CD4-positive, alpha-beta T cell treated with Interleukin-12 subunit alpha and Interleukin-12 subunit beta, for 1 hour (primary cell): ENCODE measurements around the gene FOXD2.
A peak's percentile ranks its signal among the peaks of the same experiment; 100 is the strongest.

ENCODE experiments used
- DNase-seq: peaks from one replicate; pipeline ENCODE4 v3.0.0-alpha.2; 2020

Gene FOXD2

DNA sequence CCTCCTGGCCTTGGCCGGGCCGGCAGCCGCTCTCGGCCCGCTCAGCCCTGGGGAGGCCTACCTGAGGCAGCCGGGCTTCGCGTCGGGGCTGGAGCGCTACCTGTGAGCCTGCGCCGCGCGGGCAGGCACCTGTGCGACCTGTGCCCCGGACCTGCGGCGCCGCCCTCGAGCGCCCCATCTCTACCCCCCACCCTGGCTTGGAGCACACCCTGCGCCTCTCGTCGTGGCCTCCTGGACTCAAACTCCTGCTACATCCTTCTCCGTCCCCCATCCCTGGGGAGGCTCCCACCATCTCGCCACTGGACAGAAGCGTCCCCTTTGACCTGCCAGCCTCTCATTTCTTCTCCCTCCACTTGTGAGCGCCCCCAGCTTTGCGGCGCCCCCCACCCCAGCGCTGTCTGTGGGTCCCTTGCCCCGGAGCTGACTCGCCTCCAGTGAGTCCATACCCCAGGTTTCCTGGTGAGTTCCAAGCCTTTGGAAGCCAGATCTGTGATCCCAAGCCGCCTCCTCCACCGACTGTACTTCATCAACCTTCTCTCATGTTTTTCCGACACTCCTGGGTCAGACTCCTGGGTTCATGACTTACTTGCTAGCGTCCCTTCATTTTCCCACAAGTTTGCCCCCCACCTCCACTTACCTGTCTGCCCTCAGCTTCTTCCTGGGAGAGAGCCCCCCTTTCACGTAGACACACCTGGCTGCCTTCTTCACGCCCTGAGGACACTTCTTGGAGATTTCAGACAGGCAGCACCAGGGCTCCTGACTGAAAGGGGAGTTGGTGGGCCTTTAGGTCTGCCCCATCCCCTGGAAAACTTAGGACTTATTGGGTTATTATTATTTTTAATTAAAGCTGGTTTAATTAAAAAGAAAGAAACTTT is 20.4 kb upstream of the FOXD2 start:
- DNase-seq, result no peak

DNA sequence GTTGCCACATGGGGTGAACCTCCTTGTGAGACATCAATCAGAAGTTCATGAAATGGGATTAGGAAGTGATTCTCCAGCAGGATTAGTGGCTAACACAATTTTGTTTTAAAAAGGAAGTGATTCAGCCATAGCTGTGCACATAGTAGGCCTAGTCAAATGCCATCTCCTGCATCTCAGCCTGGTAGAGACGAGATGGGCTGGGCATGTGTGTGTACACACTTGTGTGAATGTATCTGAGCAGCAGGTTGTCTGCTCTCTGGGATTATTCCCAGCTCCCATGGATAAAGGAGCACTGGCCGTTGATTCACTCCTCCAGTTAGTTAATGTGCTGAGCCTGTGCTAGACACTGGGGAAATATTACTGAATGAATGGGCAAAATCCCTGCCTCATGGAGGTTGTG is 19.7 kb upstream of the FOXD2 start:
- no peak for DNase-seq

DNA sequence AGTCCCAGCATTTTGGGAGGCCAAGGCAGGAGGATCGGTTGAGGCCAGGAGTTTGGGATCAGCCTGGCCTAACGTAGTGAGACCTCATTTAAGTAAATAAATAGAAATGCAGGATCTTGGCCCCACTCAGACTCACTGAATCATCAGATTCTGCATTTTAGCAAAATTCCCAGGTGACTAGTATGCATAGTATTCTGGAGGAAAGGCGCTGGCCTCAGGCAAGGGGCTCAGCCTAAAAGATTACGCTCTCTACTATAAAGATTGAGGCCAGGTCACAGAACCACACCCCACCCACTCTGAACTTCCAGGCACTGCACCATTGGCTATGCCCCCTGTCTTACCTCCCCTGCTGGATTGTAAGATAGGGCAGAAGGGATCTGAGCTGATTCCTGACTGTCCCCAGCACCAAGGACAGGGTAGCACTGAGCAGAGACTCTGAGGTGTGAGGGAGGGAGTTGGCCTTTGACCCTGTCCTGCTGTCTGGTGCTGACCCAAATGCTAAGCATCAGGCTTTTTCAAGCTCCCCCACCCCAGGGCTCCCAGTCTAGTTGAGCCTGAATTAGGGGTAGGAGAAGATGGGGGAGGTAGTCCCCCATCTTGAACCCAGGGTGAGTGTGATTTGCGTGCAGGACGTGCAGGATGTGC is 19.0 kb upstream of the FOXD2 start:
- no peak for DNase-seq

DNA sequence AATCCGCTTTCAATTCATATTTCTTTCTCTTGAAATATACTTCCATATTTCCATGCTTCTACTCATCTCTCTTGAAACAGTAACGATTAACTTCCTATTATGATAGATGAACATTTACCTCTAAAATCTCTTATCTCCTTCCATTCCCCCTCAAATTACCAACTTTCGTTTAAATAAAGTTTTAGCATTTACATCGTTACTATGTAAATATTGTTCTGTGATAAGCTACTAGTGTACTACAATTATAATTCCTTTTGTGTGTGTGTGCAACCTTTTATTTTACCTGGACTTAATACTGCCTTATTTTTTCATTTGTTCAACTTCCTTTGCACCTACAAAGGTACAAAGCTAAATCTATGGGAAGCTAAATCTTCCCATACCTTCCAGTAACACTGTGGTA is 17.3 kb upstream of the FOXD2 start:
- no peak for DNase-seq

DNA sequence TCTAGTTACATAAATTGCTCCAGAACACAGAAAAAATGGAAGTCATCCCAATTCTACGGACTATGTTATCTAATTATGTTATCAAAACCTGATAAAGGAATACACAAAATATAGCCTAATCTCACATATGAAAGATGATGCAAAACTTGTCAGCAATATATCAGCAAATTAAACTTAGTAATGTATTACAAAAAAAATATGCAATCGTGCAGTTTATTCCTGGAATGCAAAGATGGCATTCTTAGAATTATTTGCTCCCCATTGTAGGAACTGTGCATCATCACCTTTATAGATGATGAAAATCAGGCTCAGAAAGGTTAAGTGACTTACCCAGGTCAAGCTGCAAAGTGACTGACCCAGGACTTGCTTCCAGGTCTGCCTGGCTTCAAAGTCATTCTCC is 14.0 kb upstream of the FOXD2 start:
- DNase-seq, result no peak

DNA sequence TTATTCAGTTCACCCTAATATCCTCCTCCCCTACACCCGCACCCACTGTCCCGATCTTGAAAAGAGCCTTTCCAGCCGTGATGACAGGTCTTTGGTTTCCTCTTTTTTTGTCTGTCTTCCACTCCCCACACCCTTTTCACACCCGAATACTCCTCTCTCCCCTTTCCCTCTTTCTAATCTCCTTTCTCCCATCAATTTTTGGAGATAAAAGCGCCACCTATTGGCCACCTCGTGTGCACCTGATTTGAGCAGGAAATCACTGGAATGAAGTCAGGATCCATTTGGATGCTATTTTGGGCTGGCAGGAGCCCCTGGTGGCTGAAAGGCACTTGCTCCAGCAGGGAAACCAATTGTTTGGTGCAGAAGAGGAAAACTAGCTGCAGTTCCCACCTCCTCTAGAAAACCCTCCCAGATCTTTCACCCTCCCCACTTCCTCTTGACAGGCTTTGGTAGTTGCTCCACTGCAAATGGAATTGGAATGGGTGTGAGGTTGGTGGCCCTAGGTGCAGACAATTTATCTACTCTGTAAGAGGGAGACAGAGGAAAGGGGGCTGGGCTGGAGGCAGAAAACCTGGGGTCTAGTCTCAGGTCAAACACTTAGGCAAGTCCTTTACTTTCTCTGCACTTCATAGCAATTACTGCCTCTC is 13.4 kb upstream of the FOXD2 start:
- no peak for DNase-seq

DNA sequence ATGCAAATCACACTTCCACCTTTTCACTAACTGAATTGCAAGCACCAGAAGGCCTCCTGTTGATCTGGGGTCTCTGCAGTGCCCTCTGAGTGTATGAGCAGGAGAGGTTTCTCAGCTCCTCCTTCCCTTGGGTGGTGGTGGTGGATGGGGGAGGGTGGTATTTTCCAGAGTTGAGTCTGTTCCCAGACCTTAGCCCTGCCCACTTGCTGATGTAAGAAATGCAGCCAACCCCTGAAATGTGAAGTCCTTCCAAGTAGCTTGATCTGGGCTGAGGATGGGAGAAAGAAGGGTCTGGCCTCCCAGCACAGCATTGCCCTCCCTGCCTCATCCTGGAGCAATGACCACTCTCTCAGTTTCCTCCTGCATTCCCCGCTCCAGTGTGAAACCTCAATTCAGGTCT is 6.3 kb upstream of the FOXD2 start:
- DNase-seq, result no peak

DNA sequence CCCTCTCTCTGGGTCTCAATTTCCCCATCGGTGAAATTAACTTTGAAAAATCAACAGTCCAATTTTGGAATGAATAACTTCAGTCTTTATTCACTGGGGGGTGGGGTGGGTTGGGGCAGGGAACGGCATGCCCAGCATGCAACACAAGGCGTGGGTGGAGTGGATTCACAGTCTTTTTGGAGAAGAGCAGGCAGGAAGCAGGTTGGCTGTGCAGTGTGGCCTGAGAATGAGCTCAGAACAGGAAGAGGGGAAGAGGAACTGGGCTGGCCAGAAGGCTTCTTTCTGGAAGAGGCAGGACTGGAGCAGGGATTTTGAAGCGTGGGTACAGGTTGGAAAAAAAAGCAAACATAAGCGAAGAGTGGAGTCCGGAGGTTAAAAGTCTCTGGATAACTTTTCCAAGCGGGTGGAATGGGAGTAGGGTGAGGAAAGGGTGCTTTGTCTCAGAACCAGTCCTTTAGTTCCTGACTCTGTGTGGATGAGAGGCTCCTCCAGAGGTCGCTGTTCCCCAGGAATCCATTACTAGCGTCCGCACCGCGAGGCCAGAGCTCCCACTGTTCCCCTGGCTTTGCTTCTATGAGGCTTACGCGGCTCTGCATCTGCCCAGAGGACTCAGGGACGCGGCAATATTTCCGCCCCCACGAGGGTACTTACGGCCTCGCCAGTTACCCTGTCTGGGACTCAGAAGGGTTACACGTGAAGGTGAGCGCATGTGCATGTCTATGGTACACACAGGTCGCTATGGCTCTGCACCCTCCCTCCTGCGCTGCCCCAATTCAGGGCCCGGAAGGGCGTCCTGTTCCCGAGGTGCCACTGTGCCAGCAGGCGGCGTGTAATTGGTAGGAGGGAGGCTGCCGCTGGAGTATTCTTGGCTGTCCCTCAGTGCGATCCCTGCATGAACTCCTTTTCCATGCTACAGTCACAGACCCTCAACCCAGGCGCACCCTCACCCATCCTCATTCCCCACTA is 5.5 kb upstream of the FOXD2 start:
- peak; percentile 58 for DNase-seq

DNA sequence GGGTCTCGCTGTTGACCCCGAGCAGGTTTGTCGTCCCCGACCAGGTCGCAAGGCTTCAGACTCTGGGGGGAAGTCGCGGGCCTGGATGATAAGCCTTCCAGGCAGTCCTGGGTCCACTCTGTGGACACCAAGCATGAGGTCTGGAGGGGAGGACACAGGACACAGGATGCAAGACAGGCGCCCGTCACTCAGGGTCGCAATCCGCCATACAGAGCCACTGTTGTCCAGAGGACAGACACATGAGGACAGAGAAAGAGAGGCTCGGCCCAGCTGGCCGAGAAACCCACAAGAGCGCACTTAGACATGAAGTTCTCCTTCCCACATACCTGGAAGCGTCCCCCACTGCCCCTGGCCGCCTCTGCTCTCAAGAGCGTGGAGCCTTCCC is 4.8 kb upstream of the FOXD2 start:
- no peak for DNase-seq

DNA sequence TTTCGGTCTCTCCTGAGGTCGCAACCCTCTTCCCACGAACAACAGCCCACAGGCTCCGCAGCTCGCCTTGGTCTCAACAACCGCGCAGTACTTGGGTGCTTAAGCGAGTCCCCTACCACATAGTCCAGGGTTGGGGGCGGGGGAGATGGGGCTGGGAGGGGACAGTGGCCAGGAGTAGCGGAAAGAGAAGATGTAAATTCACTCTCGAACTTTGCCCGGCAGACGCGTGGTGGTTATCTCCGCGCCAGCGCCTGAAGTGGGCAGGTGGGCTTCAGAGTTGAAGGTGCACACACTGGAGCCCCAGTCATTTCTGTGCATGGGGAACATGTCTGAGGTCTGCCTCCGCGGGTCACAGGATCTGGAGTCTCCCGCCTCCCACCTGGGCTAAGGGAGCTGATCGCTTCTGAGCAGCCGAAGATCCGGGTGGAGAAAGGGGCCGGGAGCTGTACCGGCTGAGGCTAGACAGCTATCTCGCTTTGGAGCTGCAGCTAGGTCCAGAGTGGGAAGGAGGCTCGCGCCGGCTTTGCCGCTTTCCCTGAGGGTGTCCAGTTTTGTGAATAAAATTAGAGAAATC is 4.3 kb upstream of the FOXD2 start:
- DNase-seq, result no peak

DNA sequence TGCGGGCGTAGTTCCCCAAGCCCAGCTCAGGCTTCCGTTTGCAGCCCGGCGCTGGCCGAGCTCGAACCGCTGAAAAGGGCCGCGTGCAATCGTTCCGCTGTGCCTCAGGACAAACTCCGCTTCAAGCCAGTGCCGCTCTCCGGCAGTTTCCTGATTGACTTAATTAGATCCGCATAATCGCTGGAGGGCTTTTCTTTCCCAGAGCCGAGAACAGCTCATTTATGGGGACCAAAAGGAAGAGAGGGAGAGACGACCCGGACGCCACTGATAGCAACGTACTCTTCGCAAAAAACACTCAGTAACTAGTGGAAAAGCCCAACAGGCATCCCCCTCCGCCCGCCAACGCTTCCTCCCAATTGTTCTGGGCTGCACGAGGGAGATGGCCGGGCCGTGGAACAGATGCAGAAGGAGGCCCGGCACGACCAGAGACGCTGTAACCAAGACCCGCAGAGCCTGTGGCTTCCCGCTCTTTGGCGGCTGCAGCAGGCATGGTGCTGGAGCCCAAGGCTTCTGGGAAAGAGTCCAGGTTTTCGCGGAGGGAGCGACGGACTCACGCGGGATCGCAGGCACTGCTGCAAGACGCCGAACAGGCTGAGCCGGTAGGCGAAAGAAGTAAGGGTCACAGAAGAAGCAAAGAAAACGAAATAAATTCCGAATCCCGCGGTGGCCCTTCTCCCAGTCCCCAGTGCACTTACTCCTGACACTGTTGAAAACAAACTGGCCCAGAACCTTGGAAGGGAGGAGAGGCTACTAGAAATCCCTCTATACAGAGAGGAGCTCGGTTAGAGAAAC is 3.6 kb upstream of the FOXD2 start:
- DNase-seq, result no peak

DNA sequence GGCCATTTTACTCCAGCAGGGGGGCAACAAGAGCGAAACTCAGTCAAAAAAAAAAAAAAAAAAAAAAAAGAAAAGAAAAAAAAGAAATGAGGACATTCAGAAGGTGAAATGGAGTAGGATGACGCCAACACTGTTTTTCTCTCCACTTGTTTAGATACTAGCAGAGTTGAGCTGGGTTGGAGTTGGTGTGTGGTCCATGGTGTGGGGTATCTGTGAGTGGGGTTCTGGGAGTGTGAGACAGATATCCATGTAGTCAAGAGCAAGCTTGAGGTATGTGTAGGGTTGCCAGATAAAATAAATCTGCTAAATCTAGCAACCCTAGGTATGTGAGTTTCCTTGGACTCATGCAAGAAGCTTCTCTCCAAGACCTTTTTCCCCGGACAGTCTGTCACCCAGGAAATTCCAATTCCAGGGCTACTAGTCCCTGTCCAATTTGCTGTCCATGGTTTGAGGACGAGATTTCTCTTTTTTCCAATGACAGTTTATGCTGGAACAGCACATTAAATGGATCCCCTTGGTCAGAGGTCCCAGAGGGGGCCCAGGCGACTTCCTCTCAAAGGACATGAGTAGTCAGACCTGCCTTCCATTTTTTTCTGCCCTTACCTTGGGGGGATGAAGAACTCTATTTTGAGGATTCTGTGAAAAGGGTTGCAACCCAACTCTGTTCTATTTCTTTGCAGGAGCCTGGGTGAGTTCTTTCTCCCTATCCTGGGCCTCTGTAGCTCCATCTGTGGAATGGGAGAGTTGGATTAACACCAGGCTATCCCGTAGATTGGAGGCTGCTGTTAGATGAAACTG is 2.1 kb upstream of the FOXD2 start:
- no peak for DNase-seq

DNA sequence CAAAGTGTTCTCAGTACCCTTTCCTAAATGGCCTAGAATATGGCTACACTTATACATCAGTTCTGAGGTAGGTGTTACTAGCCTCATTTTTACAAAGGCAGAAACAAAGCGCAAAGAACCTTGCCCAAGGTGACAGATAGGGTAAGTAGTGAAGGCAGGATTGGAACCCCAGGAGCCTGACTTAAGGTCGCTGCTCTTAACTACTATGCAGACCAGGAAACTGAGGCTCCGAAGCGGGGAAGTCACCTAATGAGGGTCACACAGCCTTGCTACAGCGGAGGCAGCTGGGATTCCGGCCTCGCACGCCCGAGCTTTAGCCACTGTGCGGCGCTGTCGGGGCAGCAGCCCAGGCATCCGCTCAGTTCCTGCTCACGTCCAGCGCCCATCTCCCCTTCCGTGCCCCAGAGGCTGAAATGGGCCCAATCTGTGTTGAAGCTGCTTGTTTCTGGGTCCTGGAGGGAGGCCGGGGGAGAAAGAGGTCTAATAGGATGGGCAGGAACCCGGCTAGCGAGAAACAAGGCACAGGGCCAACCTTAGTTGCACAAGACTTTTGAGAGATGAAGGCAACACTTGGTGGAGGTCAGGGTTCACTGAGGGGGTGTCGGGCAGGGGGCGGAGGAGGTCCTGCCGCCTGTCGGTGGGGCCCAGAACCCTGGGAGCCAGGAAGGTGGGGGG is 1.4 kb upstream of the FOXD2 start:
- peak; percentile 78 for DNase-seq

DNA sequence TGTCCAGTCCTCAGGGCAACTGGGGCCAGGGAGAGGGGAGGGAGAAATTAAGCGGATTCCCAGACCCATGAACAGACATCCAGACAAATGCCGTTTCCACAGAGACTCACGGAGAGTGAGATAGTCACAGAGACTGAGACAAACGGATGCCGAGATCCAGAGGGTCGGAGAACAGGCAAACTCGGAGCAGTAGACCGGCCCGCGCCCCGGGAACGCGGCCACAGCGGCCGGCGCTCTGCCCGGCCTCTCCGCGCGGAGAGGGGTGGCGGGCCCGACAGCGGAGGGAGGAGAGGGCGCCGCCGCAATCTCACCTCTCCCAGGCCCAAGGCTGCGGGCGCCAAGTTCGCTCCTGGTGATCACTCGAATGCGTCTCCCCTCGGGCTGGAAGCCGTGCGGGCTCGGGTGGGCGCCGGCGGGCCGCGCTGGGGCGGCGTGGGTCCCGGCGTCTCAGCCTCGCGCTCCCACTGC is 831 bp upstream of the FOXD2 start:
- no peak for DNase-seq

DNA sequence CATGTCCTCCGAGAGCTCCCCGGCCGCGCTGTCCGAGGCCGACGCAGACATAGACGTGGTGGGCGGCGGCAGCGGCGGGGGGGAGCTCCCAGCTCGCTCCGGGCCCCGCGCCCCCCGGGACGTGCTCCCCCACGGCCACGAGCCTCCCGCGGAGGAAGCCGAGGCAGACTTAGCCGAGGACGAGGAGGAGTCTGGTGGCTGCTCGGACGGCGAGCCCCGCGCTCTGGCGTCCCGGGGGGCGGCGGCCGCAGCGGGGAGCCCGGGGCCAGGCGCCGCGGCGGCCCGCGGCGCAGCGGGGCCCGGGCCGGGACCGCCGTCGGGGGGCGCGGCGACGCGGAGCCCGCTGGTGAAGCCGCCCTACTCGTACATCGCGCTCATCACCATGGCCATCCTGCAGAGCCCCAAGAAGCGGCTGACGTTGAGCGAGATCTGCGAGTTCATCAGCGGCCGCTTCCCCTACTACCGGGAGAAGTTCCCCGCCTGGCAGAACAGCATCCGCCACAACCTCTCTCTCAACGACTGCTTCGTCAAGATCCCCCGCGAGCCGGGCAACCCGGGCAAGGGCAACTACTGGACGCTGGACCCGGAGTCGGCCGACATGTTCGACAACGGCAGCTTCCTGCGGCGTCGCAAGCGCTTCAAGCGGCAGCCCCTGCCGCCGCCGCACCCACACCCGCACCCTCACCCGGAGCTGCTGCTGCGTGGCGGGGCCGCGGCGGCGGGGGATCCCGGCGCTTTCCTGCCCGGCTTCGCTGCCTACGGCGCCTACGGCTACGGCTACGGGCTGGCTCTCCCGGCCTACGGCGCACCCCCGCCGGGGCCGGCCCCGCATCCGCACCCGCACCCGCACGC is 547 bp downstream of the FOXD2 start:
- DNase-seq, result peak; percentile 45

DNA sequence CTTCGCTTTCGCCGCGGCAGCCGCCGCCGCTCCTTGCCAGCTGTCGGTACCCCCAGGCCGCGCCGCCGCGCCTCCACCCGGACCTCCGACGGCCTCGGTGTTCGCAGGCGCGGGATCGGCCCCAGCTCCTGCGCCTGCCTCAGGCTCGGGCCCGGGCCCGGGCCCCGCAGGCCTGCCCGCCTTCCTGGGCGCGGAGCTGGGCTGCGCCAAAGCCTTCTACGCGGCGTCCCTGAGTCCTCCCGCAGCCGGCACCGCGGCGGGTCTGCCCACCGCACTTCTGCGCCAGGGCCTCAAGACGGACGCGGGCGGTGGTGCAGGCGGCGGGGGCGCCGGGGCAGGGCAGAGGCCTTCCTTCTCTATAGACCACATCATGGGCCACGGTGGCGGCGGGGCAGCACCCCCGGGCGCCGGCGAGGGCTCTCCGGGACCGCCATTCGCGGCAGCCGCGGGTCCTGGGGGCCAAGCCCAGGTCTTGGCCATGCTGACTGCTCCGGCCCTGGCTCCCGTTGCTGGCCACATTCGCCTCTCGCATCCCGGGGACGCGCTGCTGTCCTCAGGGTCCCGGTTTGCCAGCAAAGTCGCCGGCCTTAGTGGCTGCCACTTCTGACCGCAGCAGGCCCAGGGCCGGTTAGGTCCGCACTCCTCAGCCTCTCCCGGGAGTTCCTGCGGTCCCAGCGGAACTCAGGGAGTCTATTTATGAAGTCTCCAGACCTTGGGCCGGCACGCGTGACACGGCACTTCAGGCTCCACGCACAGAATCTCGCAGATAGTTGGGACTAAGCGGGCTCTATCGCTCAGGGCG is 1.4 kb downstream of the FOXD2 start:
- no peak for DNase-seq

DNA sequence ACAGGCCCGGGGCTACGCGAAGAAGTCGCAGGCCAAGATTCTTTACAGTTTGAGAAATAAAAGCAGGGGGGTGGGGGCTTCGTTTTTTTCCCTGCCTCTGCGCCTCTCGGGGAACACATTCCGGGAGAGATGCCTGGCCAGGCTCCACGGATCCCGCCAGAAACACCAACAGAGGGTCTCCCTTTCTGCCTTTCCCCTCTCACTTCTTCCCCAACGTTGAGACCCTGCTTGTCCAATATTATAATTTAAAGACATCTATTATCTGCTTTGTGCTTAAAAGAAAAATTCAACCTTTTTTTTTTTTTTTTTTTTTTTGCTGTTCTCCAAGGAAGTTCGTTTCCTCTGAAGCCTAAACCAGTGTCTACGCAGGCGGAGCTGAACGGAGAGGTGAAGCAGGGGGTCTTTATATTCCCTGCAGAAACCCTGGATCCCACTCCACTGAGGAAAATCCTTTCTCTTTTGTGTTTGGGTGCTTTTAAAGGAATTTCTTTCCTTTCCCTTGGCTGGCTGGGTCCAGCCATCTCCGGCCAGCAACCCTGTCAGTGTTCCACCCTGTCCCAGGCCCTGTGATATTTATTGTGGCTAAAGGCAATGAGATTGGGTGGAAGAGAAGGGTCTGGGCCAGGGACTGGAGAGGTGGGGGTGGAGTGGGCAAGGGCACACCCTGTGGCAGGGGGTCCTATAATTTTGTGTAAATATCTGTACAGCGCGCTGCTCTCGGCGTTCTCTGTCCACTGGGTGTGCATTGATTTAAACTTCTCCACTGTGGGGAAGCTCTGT is 2.2 kb downstream of the FOXD2 start:
- no peak for DNase-seq
